H1 (cell line): Measurements from ENCODE around the gene FAM13C. TPM values are rescaled to one million over a fixed set of nuclear protein-coding genes. Genes with fewer than 3 reads are reported as not detected.

ENCODE experiments used
- CTCF ChIA-PET: fragments of 300-600 bp; sonication (Branson Sonifier 250); formaldehyde crosslinking; loops from one replicate; lab custom pipeline; 2021; ENCODE audit not compliant: partially characterized antibody; lab: Charles Lee
- POLR2A ChIA-PET: fragments of 300-600 bp; sonication (Branson Sonifier 250); formaldehyde crosslinking; loops from one replicate; lab custom pipeline; 2021; ENCODE audit warnings: inconsistent platforms; ENCODE audit not compliant: partially characterized antibody; lab: Charles Lee
- DNase-seq, 2 experiments: peaks; one replicate each; pipeline versions ENCODE4 v3.0.0 to v3.0.0-alpha.2; 2010 to 2022; ENCODE audit warnings: low spot score in 2 of 2, low read depth in 1 of 2, mixed read lengths in 1 of 2
- FAIRE-seq: peaks from 2 replicates; lab custom pipeline; 2011; peaks lifted over from hg19 to GRCh38; lab: Jason Lieb, UNC
- H2AFZ ChIP-seq: 2 replicates; pipeline ENCODE4 v1.8.1; 2012; ENCODE audit warnings: low read length, inconsistent platforms
- H2AK5ac ChIP-seq: 2 replicates; pipeline ENCODE4 v1.6.1; 2013; ENCODE audit warnings: low read depth, low read length
- H2BK120ac ChIP-seq: replicated peaks from 2 replicates; pipeline ENCODE3; 2013; ENCODE audit warnings: low read depth, low read length, inconsistent platforms
- H2BK12ac ChIP-seq: 2 replicates; pipeline ENCODE4 v1.6.1; 2013; ENCODE audit warnings: low read depth, low read length
- H2BK15ac ChIP-seq: 2 replicates; pipeline ENCODE4 v1.6.1; 2013; ENCODE audit warnings: low read length
- H2BK20ac ChIP-seq: 2 replicates; pipeline ENCODE4 v1.6.1; 2013; ENCODE audit warnings: low read length
- H2BK5ac ChIP-seq: 2 replicates; pipeline ENCODE4 v1.6.1; 2013; ENCODE audit warnings: low read depth, low read length
- H3K14ac ChIP-seq: 2 replicates; pipeline ENCODE4 v1.6.1; 2013; ENCODE audit warnings: inconsistent platforms; ENCODE audit not compliant: insufficient read length
- H3K18ac ChIP-seq: 2 replicates; pipeline ENCODE4 v1.6.1; 2013; ENCODE audit warnings: low read length; ENCODE audit errors: extremely low read depth
- H3K23ac ChIP-seq: 2 replicates; pipeline ENCODE4 v1.6.1; 2013; ENCODE audit warnings: inconsistent platforms; ENCODE audit not compliant: insufficient read length
- H3K23me2 ChIP-seq: 2 replicates; pipeline ENCODE4 v1.6.1; 2013; ENCODE audit warnings: low read depth, low read length
- H3K27ac ChIP-seq: 2 replicates; pipeline ENCODE4 v1.6.1; 2011; ENCODE audit warnings: low read depth, low read length, inconsistent platforms
- H3K27me3 ChIP-seq, 4 experiments: replicated peaks in 1 of 4; 1 replicate in 1 of 4; 2 replicates in 3 of 4; pipeline versions ENCODE4 v1.6.1 to v1.8.1; 2011 to 2013; ENCODE audit warnings: low read length in 3 of 4, mild to moderate bottlenecking in 3 of 4, inconsistent platforms in 2 of 4, mixed read lengths in 2 of 4, moderate library complexity in 1 of 4; ENCODE audit not compliant: control insufficient read depth in 3 of 4, insufficient read depth in 3 of 4; ENCODE audit errors: extremely low read depth in 1 of 4
- H3K36me3 ChIP-seq, 4 experiments: 2 replicates each; pipeline versions ENCODE4 v1.6.1 to v1.8.1; 2011 to 2013; ENCODE audit warnings: mild to moderate bottlenecking in 4 of 4, low read length in 3 of 4, moderate library complexity in 2 of 4, control low read depth in 1 of 4, inconsistent platforms in 1 of 4; ENCODE audit not compliant: insufficient read depth in 4 of 4, control insufficient read depth in 2 of 4
- H3K4ac ChIP-seq: replicated peaks from 2 replicates; pipeline ENCODE3; 2013; ENCODE audit warnings: low read length, low read depth, mixed read lengths, inconsistent platforms; ENCODE audit not compliant: insufficient read length
- H3K4me1 ChIP-seq, 4 experiments: replicated peaks in 1 of 4; 1 replicate in 1 of 4; 2 replicates in 3 of 4; pipeline versions ENCODE4 v1.6.1 to v1.8.1; 2011 to 2013; ENCODE audit warnings: low read length in 3 of 4, inconsistent platforms in 2 of 4, mixed read lengths in 1 of 4; ENCODE audit not compliant: insufficient read depth in 4 of 4, control insufficient read depth in 3 of 4
- H3K4me2 ChIP-seq, 2 experiments: 2 replicates each; pipeline versions ENCODE4 v1.6.1 to v1.8.1; 2011 to 2013; ENCODE audit warnings: low read depth in 2 of 2, low read length in 2 of 2, control low read depth in 1 of 2, inconsistent platforms in 1 of 2, mild to moderate bottlenecking in 1 of 2; ENCODE audit not compliant: insufficient read depth in 1 of 2
- H3K4me3 ChIP-seq, 4 experiments: fragments of 200-600, 300-600 bp in 1 of 4; sonication (generic), shearing (Covaris generic), sonication (Bioruptor Twin) in 1 of 4; 2 replicates each; pipeline versions ENCODE4 v1.5.1 to v1.8.1; 2011 to 2016; ENCODE audit warnings: low read length in 4 of 4, low read depth in 3 of 4, control low read depth in 2 of 4, inconsistent platforms in 2 of 4, mild to moderate bottlenecking in 2 of 4, mixed read lengths in 1 of 4, moderate library complexity in 1 of 4; ENCODE audit not compliant: insufficient read depth in 2 of 4; ENCODE audit errors: extremely low read depth in 1 of 4
- H3K56ac ChIP-seq: replicated peaks from 2 replicates; pipeline ENCODE3; 2013; ENCODE audit warnings: low read depth, mild to moderate bottlenecking, mixed read lengths, low read length, inconsistent platforms; ENCODE audit not compliant: insufficient read length
- H3K79me1 ChIP-seq: 2 replicates; pipeline ENCODE4 v1.6.1; 2013; ENCODE audit warnings: low read depth, low read length, control low read depth
- H3K79me2 ChIP-seq, 2 experiments: 2 replicates each; pipeline versions ENCODE4 v1.6.1 to v1.8.1; 2012 to 2013; ENCODE audit warnings: low read length in 2 of 2, mild to moderate bottlenecking in 2 of 2, inconsistent platforms in 1 of 2; ENCODE audit not compliant: insufficient read depth in 2 of 2, control insufficient read depth in 1 of 2
- H3K9ac ChIP-seq, 4 experiments: replicated peaks in 1 of 4; 1 replicate in 1 of 4; 2 replicates in 3 of 4; pipeline versions ENCODE4 v1.6.1 to v1.8.1; 2011 to 2013; ENCODE audit warnings: low read depth in 3 of 4, low read length in 3 of 4, control low read depth in 2 of 4, mild to moderate bottlenecking in 2 of 4, moderate library complexity in 2 of 4, inconsistent platforms in 1 of 4; ENCODE audit errors: extremely low read depth in 1 of 4
- H3K9me3 ChIP-seq, 2 experiments: 2 replicates each; pipeline versions ENCODE4 v1.6.1 to v1.8.1; 2012 to 2013; ENCODE audit warnings: mild to moderate bottlenecking in 2 of 2, moderate library complexity in 2 of 2, control low read depth in 1 of 2, inconsistent platforms in 1 of 2, low read depth in 1 of 2, low read length in 1 of 2, mixed read lengths in 1 of 2; ENCODE audit not compliant: insufficient read depth in 2 of 2
- H4K20me1 ChIP-seq, 2 experiments: replicated peaks in 1 of 2; 2 replicates each; pipeline versions ENCODE3 to v1.8.1; 2011 to 2013; ENCODE audit warnings: inconsistent platforms in 2 of 2, low read length in 2 of 2, mild to moderate bottlenecking in 1 of 2; ENCODE audit not compliant: insufficient read depth in 2 of 2, control insufficient read depth in 1 of 2
- H4K5ac ChIP-seq: 2 replicates; pipeline ENCODE4 v1.6.1; 2013; ENCODE audit warnings: low read length, low read depth, mixed read lengths, inconsistent platforms; ENCODE audit not compliant: insufficient read length
- H4K8ac ChIP-seq: 2 replicates; pipeline ENCODE4 v1.8.0; 2013; ENCODE audit warnings: mild to moderate bottlenecking, moderate library complexity, low read length, inconsistent platforms; ENCODE audit not compliant: insufficient read depth; ENCODE audit errors: extremely low read depth
- H4K91ac ChIP-seq: replicated peaks from 2 replicates; pipeline ENCODE3; 2013; ENCODE audit warnings: low read length, mixed read lengths, inconsistent platforms; ENCODE audit not compliant: insufficient read length
- WGBS, 2 experiments: shearing (Covaris generic) in 1 of 2; methylation state at CpG; one replicate each; pipeline versions ENCODE4 v1.1.6 to v1.1.7; 2013 to 2015; ENCODE audit warnings: low lambda C conversion rate in 2 of 2, mixed read lengths in 2 of 2, inconsistent platforms in 1 of 2, low coverage in 1 of 2, missing lambda C conversion rate in 1 of 2; ENCODE audit not compliant: insufficient replicate concordance in 2 of 2, insufficient coverage in 1 of 2, insufficient read length in 1 of 2; ENCODE audit errors: extremely low coverage in 1 of 2, missing lambda C conversion rate in 1 of 2; 5-methylcytosine and 5-hydroxymethylcytosine counted together
- polyA plus RNA-seq, 7 experiments: library from polyadenylated mRNA; depleted of rRNA in 3 of 7; stranded (reverse) in 5 of 7; unstranded in 2 of 7; fragments of >200 nt in 5 of 7; fragments of 200-250 nt in 2 of 7; gene quantifications; 1 replicate in 5 of 7; 2 replicates in 1 of 7; 4 replicates in 1 of 7; pipeline versions ENCODE4 v1.2.1 to v1.2.3, GENCODE V29; 2011 to 2013; ENCODE audit warnings: missing spikeins in 2 of 7, mixed read lengths in 2 of 7
- total RNA-seq: library from RNA; stranded (reverse); fragmentation: NEBNext Ultra II Directional; extraction: Animal tissue kit (Norgen Biotek cat#: 25700); gene quantifications from 2 replicates; pipeline ENCODE4 v1.2.1, GENCODE V29; 2021

The FAM13C gene
- total and polyA plus RNA-seq, 2 of the 8 experiments (the other 6 are each of a cell fraction or from before 2014, with no cell fraction given) = 0.56 to 0.62 TPM

DNA sequence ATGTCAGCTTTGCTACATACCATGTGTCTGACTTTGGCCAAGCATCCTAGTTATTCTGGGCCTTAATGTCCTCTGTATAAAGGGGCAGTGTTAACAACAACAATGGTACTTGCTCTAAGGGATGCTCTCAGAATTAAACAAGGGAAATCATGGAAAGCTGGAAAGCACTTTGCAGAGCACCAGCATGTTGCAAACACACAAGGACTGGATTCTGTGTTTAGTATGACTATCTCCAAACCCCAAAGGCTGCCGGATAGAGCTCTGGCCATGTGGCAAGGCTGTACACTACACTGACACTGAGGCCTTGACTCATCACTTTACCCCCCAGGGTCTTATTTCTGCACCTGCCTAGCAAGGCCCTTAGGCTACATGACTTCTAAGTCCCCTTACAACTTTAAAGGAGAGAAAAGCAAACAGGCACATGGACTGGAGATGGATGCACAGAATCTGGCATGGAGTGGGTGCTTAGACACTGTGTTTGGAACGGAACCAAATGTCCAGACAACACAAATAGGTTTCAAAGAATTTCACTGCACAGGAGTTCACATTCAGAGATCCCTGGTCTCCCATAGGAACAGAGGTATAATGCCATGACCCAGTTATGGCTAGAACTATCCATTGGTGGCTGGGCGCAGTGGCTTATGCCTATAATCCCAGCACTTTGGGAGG lies 74.6 kb downstream of the FAM13C start:
- Histone ChIP-seq H3K18ac (no peak overlapping the region), H2AFZ (no peak overlapping the region), H4K91ac (no peak overlapping the region), H3K4me2 (no peak overlapping the region), H3K56ac (no peak overlapping the region), H3K23ac (no peak overlapping the region), H4K20me1 (no peaks in the 10 kb centered on the region), H3K27me3 (no peaks in the 10 kb centered on the region), H3K27ac (no peak overlapping the region), H2BK12ac (no peak overlapping the region), H3K14ac (no peak overlapping the region), H3K36me3 (no peaks in the 10 kb centered on the region), H3K4me3 (no peak overlapping the region), H3K79me2 (no peaks in the 10 kb centered on the region), H3K79me1 (no peaks in the 10 kb centered on the region), H2BK20ac (no peak overlapping the region), H2AK5ac (no peak overlapping the region), H2BK120ac (no peak overlapping the region), H3K9me3 (no peaks in the 10 kb centered on the region), H4K5ac (no peak overlapping the region), H3K4me1 (peaks cover 3 to 8% (median 7%) of the 10 kb centered on the region in 4 experiments; a peak in 4 of 7 replicates), H2BK15ac (no peak overlapping the region), H3K9ac (no peak overlapping the region), H3K23me2 (peaks cover 7% of the 10 kb centered on the region; the same call in 1 of the 2 replicates), H2BK5ac (no peak overlapping the region), H4K8ac (no peak overlapping the region), H3K4ac (no peak overlapping the region)
- POLR2A ChIA-PET = no interaction called here
- DNase-seq (no peak), FAIRE-seq (no peak)
- 95% methylated on average over 3 of the region's 3 CpGs; no CpG with 5 or more reads in 1 of the 2 experiments for WGBS, 2 experiments
- CTCF ChIA-PET = interaction anchor here (1.0 kb wide), 1 partner anchor 11 kb away, joined by 3 read pairs; no protein-coding TSS in a partner anchor
